Stomach (tissue), 9 donors: Measurements from ENCODE around the gene METTL17. TPM values are rescaled to one million over a fixed set of nuclear protein-coding genes. Genes with fewer than 3 reads are reported as not detected.

Experiments
- DNase-seq, 2 donors: peaks; one replicate each; pipeline versions ENCODE4 v3.0.0 to v3.0.0-alpha.2; 2013 to 2019
- H3K27ac ChIP-seq, 5 donors: fragments of 200-600 bp in 4 of 5; sonication (generic) in 4 of 5; one replicate each; pipeline ENCODE4 v1.5.1; 2013 to 2019; ENCODE audit warnings: mild to moderate bottlenecking in 1 of 5, moderate library complexity in 1 of 5
- H3K27me3 ChIP-seq, 3 donors: fragments of 200-600 bp; sonication (generic); one replicate each; pipeline ENCODE4 v1.5.1; 2017 to 2019; ENCODE audit warnings: mixed run types in 1 of 3
- H3K36me3 ChIP-seq, 4 donors: fragments of 200-600 bp; sonication (generic); 1 replicate in 3 of 4; 2 replicates in 1 of 4; pipeline ENCODE4 v1.5.1; 2016 to 2019
- H3K4me1 ChIP-seq, 4 donors: fragments of 200-600 bp; sonication (generic); one replicate each; pipeline ENCODE4 v1.5.1; 2016 to 2019
- H3K4me3 ChIP-seq, 4 donors: fragments of 200-600 bp; sonication (generic) in 3 of 4; one replicate each; pipeline ENCODE4 v1.5.1; 2016 to 2019; ENCODE audit warnings: mild to moderate bottlenecking in 1 of 4
- H3K9me3 ChIP-seq, 4 donors: fragments of 200-600 bp; sonication (generic); one replicate each; pipeline ENCODE4 v1.5.1; 2016 to 2019
- CTCF ChIP-seq, 7 experiments: fragments of 450-650 bp in 4 of 7; fragments of 200-600 bp in 3 of 7; sonication (generic) in 3 of 7; IDR thresholded peaks; one replicate each; pipeline ENCODE4 v1.5.1; 2016 to 2019; ENCODE audit warnings: antibody characterized with exemption in 7 of 7, control low read depth in 2 of 7, mild to moderate bottlenecking in 1 of 7
- EP300 ChIP-seq: sonication (generic); formaldehyde crosslinking; IDR thresholded peaks from one replicate; pipeline ENCODE4 v1.6.1; 2017; ENCODE audit warnings: antibody characterized with exemption
- POLR2A ChIP-seq, 4 donors: fragments of 450-650 bp; IDR thresholded peaks; one replicate each; pipeline ENCODE4 v1.6.1; 2016; ENCODE audit warnings: antibody characterized with exemption in 4 of 4, control low read depth in 2 of 4, mild to moderate bottlenecking in 1 of 4, moderate library complexity in 1 of 4
- POLR2AphosphoS5 ChIP-seq, 3 donors: sonication (generic); formaldehyde crosslinking; IDR thresholded peaks; one replicate each; pipeline ENCODE4 v1.6.1; 2016; ENCODE audit warnings: antibody characterized with exemption in 3 of 3
- WGBS, 5 donors: extraction: QIAGEN DNeasy Blood & Tissue Kit in 3 of 5; methylation state at CpG; one replicate each; pipeline versions ENCODE4 v1.1.5 to v1.1.7; 2013 to 2018; 5-methylcytosine and 5-hydroxymethylcytosine counted together
- intact Hi-C: fragments of 100-400 bp; cut with DNase I; formaldehyde crosslinking; loops from one replicate; pipeline ENCODE4 v1.15.1; 2023; ENCODE audit warnings: low total_unique reads
- polyA plus RNA-seq, 3 donors: library from polyadenylated mRNA; stranded (reverse); fragments of 200-250 nt; gene quantifications; one replicate each; pipeline ENCODE4 v1.2.3, GENCODE V29; 2013
- total RNA-seq, 5 donors: library from RNA; depleted of rRNA; stranded (reverse); fragments of >200 nt; gene quantifications; one replicate each; pipeline versions ENCODE4 v1.1.0 to v1.2.3, GENCODE V29; 2014 to 2016
- donor health status: healthy with polysubstance abuse.
- donor health status: Bipolar disorder and iron deficiency.
- donor health status: healthy.

Gene METTL17
- total and polyA plus RNA-seq, 8 donors = 31.8 to 304 (median 88.7) TPM

GRCh38 chr14:20997564-20997963, 7.8 kb downstream of the METTL17 start:
- Histone ChIP-seq H3K9me3 (no peaks in the 10 kb centered on the region), H3K36me3 (peaks cover 35 to 54% (median 51%) of the 10 kb centered on the region in 4 donors), H3K4me3 (no peak overlapping the region), H3K27me3 (no peaks in the 10 kb centered on the region), H3K4me1 (peaks cover 0 to 7% (median under 1%) of the 10 kb centered on the region in 4 donors), H3K27ac (no peak overlapping the region)
- WGBS, 5 donors = 44 to 69% (median 58%) methylated on average over 6 of the region's 6 CpGs
- DNase-seq = no peak
- TF ChIP-seq EP300 (no peak), POLR2AphosphoS5 (IDR thresholded peaks at IDR 0.05) (no peak), CTCF (IDR thresholded peaks at IDR 0.05) (no peak), POLR2A (IDR thresholded peaks at IDR 0.05) (no peak)
- intact Hi-C loops = no loop called here

GRCh38 chr14:20998139-20998538, 8.4 kb downstream of the METTL17 start:
- no peak for TF ChIP-seq EP300
- TF ChIP-seq POLR2A (IDR thresholded peaks at IDR 0.05) = no peak
- TF ChIP-seq POLR2AphosphoS5 (IDR thresholded peaks at IDR 0.05) = no peak
- no peak for TF ChIP-seq CTCF (IDR thresholded peaks at IDR 0.05)
- Histone ChIP-seq H3K9me3 (no peaks in the 10 kb centered on the region), H3K27me3 (no peaks in the 10 kb centered on the region), H3K36me3 (peaks cover 31 to 48% (median 45%) of the 10 kb centered on the region in 4 donors), H3K4me1 (peaks cover 0 to 7% (median 0%) of the 10 kb centered on the region in 4 donors), H3K4me3 (no peak overlapping the region), H3K27ac (no peak overlapping the region)
- peak in 1 of 2 donors; percentile 85 for DNase-seq
- WGBS, 5 donors = 33 to 59% (median 42%) methylated on average over 3 of the region's 3 CpGs
- intact Hi-C loops = no loop called here

DNA sequence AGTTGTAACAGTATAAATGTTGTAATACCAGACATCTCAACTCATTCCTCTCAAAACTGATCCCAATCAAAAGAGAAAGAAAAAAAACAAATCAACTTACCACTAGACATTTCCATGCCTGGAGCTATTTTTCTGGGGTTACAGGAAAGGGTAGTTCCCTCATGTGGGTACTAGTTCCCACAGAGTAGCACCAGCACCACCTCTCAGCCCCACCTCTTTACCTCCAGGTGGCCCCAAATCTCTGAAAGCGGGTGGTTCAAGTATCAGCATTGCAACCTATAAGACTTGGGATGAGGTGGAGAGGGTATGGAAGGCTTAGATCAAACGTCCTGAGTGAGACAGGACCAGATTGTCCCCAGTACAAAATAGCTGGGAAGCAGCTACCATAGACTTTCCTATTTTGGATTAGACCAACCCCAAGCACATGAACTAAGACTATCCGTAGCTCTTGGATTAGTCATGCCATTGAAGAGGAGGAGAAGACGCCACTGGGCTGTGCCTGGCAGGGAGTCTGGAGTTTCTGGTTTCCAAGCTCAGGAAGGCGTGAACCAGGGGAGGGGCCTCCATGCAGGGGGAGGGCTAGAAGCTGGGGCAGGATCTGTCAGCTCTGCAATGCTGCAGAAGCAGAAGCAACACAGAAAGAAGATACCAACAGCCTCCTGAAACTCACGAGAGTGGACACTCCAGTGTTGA, 9.0 kb downstream of the METTL17 start, which contains the start of gene SLC39A2:
Gene SLC39A2 (plus strand): TSS at position 620 of the 693 bp plus-strand sequence. CDS start 154 bp downstream, outside the sequence.
- no peak for TF ChIP-seq CTCF (IDR thresholded peaks at IDR 0.05)
- no peak for TF ChIP-seq POLR2A (IDR thresholded peaks at IDR 0.05)
- TF ChIP-seq EP300 = no peak
- no peak for TF ChIP-seq POLR2AphosphoS5 (IDR thresholded peaks at IDR 0.05)
- Histone ChIP-seq H3K9me3 (no peaks in the 10 kb centered on the region), H3K4me3 (no peak within 1 kb of the TSS), H3K36me3 (peaks cover 30 to 41% (median 38%) of the 10 kb centered on the region in 4 donors), H3K4me1 (peaks cover 0 to 7% (median 0%) of the 10 kb centered on the region in 4 donors), H3K27ac (no peak within 1 kb of the TSS), H3K27me3 (no peaks in the 10 kb centered on the region)
- WGBS, 5 donors = 37 to 42% (median 38%) methylated on average over 6 of the region's 6 CpGs
- intact Hi-C loops = no loop called here
- peak in 1 of 2 donors; percentile 68 for DNase-seq

- Histone ChIP-seq H3K9me3 (no peaks in the 10 kb centered on the region), H3K36me3 (peaks cover 23 to 33% (median 31%) of the 10 kb centered on the region in 4 donors), H3K27me3 (no peaks in the 10 kb centered on the region), H3K4me1 (peaks cover 0 to 7% (median 0%) of the 10 kb centered on the region in 4 donors), H3K4me3 (no peak overlapping the region), H3K27ac (no peak overlapping the region)
- 79 to 87% (median 86%) methylated on average over 4 of the region's 4 CpGs for WGBS, 5 donors
- no peak for DNase-seq
- TF ChIP-seq POLR2A (IDR thresholded peaks at IDR 0.05) (no peak), EP300 (no peak), CTCF (IDR thresholded peaks at IDR 0.05) (no peak), POLR2AphosphoS5 (IDR thresholded peaks at IDR 0.05) (no peak)
- intact Hi-C loops = no loop called here
Observed at GRCh38 chr14:20999591-20999990, 9.8 kb downstream of the METTL17 start.
